CD4-positive, alpha-beta memory T cell (primary cell): ENCODE measurements around the gene SPAG7. TPM values are rescaled to one million over a fixed set of nuclear protein-coding genes. Genes with fewer than 3 reads are reported as not detected.

Source experiments
- CTCF ChIA-PET: fragments of 350-600 bp; sonication (Branson Sonifier 250); formaldehyde crosslinking; loops from one replicate; lab custom pipeline; 2021; ENCODE audit warnings: inconsistent platforms; ENCODE audit not compliant: partially characterized antibody; lab: Charles Lee
- POLR2A ChIA-PET: fragments of 350-600 bp; sonication (Branson Sonifier 250); formaldehyde crosslinking; loops from one replicate; lab custom pipeline; 2021; ENCODE audit not compliant: partially characterized antibody; lab: Charles Lee
- DNase-seq, 5 donors: peaks; one replicate each; pipeline versions ENCODE4 v3.0.0 to v3.0.0-alpha.2; 2020 to 2022; ENCODE audit warnings: mixed read lengths in 1 of 5
- H3K27ac ChIP-seq: one replicate; pipeline ENCODE4 v1.7.0; 2013; ENCODE audit warnings: low read depth, low read length
- H3K27me3 ChIP-seq: 2 replicates; pipeline ENCODE4 v1.7.0; 2013; ENCODE audit warnings: mild to moderate bottlenecking, low read length, moderate library complexity; ENCODE audit not compliant: insufficient read depth
- H3K36me3 ChIP-seq: 2 replicates; pipeline ENCODE4 v1.7.0; 2013; ENCODE audit warnings: mild to moderate bottlenecking, low read length, moderate library complexity; ENCODE audit not compliant: insufficient read depth
- H3K4me1 ChIP-seq: 2 replicates; pipeline ENCODE4 v1.7.0; 2013; ENCODE audit warnings: mild to moderate bottlenecking, low read length, moderate library complexity; ENCODE audit not compliant: insufficient read depth
- H3K4me3 ChIP-seq, 2 donors: one replicate each; pipeline ENCODE4 v1.7.0; 2013; ENCODE audit warnings: low read length in 2 of 2, mild to moderate bottlenecking in 1 of 2
- H3K9me3 ChIP-seq, 2 donors: one replicate each; pipeline ENCODE4 v1.7.0; 2013; ENCODE audit warnings: low read length in 2 of 2, control low read depth in 1 of 2; ENCODE audit not compliant: control insufficient read depth in 1 of 2
- H3K27ac Mint-ChIP-seq, 7 donors: one replicate each; pipeline ENCODE4 v1.8.0; 2020 to 2021; ENCODE audit warnings: mixed read lengths in 7 of 7, mild to moderate bottlenecking in 6 of 7, inconsistent platforms in 3 of 7, moderate library complexity in 3 of 7
- H3K27me3 Mint-ChIP-seq, 2 donors: one replicate each; pipeline ENCODE4 v1.8.0; 2020 to 2021; ENCODE audit warnings: mixed read lengths in 2 of 2
- H3K36me3 Mint-ChIP-seq, 2 donors: one replicate each; pipeline ENCODE4 v1.8.0; 2020 to 2021; ENCODE audit warnings: mixed read lengths in 2 of 2, inconsistent platforms in 1 of 2, mild to moderate bottlenecking in 1 of 2
- H3K4me1 Mint-ChIP-seq, 4 donors: one replicate each; pipeline ENCODE4 v1.8.0; 2020 to 2021; ENCODE audit warnings: mixed read lengths in 4 of 4, mild to moderate bottlenecking in 1 of 4
- H3K4me3 Mint-ChIP-seq, 8 donors: one replicate each; pipeline ENCODE4 v1.8.0; 2020 to 2021; ENCODE audit warnings: mixed read lengths in 8 of 8, mild to moderate bottlenecking in 7 of 8, moderate library complexity in 6 of 8, inconsistent platforms in 3 of 8
- H3K9me3 Mint-ChIP-seq, 8 donors: one replicate each; pipeline ENCODE4 v1.8.0; 2020 to 2021; ENCODE audit warnings: mixed read lengths in 8 of 8, mild to moderate bottlenecking in 5 of 8, inconsistent platforms in 3 of 8, moderate library complexity in 1 of 8
- intact Hi-C: fragments of 100-400 bp; cut with micrococcal nuclease; formaldehyde crosslinking; loops from one replicate; pipeline ENCODE4 v1.15.1; 2023
- polyA plus RNA-seq, 2 donors: library from polyadenylated mRNA; unstranded; fragments of 300-500 nt; fragmentation: Illumina TruSeq; gene quantifications; one replicate each; pipeline ENCODE4 v1.2.3, GENCODE V29; 2021
- total RNA-seq, 2 experiments: library from RNA; stranded (reverse); gene quantifications; one replicate each; pipeline ENCODE4 v1.2.3, GENCODE V29; 2021

Gene SPAG7
- total and polyA plus RNA-seq, 4 experiments from 2014 or later: 36.7 to 133 (median 66.2) TPM

DNA sequence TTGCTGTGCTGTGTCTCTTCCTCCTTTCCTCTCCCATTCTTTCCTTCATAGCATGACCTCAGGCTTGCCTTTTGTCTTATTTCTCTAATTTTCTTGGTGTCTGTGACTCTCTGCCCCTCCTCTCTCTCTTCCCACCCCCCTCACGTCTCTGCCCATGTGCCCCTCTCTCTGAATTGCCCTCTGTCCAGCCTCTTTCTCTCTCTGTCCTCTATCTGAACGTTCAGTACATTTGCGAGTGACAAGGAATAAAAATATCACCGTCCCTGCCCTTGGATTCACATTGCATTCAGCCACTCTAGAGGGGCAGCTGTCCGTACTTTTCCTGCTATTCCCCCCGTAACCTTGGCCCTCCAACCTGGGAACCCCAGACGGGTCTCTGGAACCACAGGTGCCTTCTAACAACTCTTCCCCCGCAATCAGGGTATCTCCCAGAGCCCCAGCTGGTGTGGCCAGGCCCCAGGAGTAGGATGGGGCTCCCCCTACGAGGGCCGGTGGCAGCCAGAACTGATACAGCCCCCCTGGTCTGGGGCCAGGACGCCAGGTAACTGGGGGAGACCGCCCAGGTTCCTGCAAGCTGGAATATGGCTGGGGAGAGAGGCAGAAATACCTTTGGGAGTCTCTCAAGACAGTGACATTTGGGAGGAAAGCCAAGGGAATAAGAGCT, 31.9 kb upstream of the SPAG7 start:
- peaks cover 27% of the 10 kb centered on the region for H3K36me3 ChIP-seq
- Mint-ChIP-seq H3K36me3 (peaks cover 29 to 40% of the 10 kb centered on the region in 2 donors), H3K27me3 (no peaks in the 10 kb centered on the region), H3K4me1 (peaks cover 10 to 42% (median 24%) of the 10 kb centered on the region in 4 donors), H3K27ac (peak overlapping the region; percentile 22 to 94 (median 53)), H3K4me3 (peak overlapping the region; percentile 72 to 89 (median 81)), H3K9me3 (no peaks in the 10 kb centered on the region)
- H3K4me1 ChIP-seq: peaks cover 22% of the 10 kb centered on the region
- H3K4me3 ChIP-seq: no peak overlapping the region
- H3K9me3 ChIP-seq: no peaks in the 10 kb centered on the region
- intact Hi-C loops: loop anchor here (2.0 to 5.0 kb wide), 2 partner anchors 59 to 287 kb away; partner anchors contain the start of genes ARRB2, RNF167 and SLC25A11
- no peak for DNase-seq
- H3K27me3 ChIP-seq: no peaks in the 10 kb centered on the region
- peak overlapping the region; percentile 79 for H3K27ac ChIP-seq
- ChIA-PET CTCF (interaction anchor here (1.2 kb wide), 1 partner anchor 97 kb away, joined by 3 read pairs; the partner anchor contains the start of gene CHRNE), POLR2A (interaction anchor here (1.3 to 3.3 kb wide), 2 partner anchors 11 to 32 kb away, joined by 3 to 18 read pairs; no protein-coding TSS in a partner anchor)

DNA sequence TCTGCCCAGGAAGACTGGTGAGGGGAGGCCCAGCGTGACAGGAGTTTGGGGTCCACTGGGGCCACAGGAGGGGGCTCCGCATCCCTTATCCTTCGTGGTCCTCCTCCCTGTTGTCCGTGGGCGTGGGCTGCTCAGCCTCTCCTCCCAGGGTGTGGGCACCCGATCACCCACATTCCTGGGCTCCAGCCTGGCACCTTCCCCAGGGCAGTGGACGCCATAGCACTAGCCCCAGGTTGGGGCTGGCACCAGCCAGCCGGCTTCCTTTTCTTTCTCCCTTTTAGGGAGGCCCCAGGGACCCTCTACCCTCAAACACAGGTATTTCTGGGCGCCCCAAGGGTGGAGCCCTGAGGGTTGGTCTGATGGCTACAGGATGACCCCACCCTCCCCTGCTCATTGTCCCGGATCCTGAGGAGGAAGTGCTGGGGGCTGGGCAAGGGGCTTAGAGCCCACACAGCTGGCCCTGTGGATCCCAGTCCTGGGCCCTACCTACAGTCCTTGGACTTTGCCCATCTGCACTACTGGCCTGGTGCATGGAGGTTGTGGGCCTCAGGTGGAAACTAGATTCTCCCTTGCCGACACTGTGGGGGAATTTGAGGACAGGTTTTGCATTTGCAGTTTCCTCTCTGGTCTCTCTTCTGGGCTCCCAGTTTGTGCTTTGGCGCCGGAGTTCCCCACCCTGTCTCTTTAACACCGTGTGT, 31.3 kb upstream of the SPAG7 start:
- Histone ChIP-seq H3K4me3 (peak overlapping the region; percentile 36 to 72), H3K27me3 (no peaks in the 10 kb centered on the region), H3K4me1 (peaks cover 22% of the 10 kb centered on the region), H3K27ac (peak overlapping the region; percentile 79), H3K36me3 (peaks cover 20% of the 10 kb centered on the region), H3K9me3 (no peaks in the 10 kb centered on the region)
- peak in 1 of 5 donors; percentile 9 for DNase-seq
- Mint-ChIP-seq H3K27ac (peak overlapping the region; percentile 9 to 94 (median 73)), H3K36me3 (peaks cover 22 to 33% of the 10 kb centered on the region in 2 donors), H3K27me3 (no peaks in the 10 kb centered on the region), H3K9me3 (no peaks in the 10 kb centered on the region), H3K4me1 (peaks cover 10 to 42% (median 24%) of the 10 kb centered on the region in 4 donors), H3K4me3 (peak overlapping the region; percentile 77 to 89 (median 82))
- ChIA-PET CTCF (interaction anchor here (2.5 to 2.9 kb wide), 2 partner anchors 11 to 63 kb away, joined by 16 read pairs; partner anchors contain the start of gene CAMTA2), POLR2A (interaction anchor here (1.3 to 3.3 kb wide), 9 partner anchors 11 to 112 kb away, joined by 3 to 64 read pairs (median 18); partner anchors contain the start of genes CAMTA2, PFN1, RNF167 and SLC25A11)
- intact Hi-C loops: loop anchor here (2.0 to 5.0 kb wide), 2 partner anchors 58 to 287 kb away; partner anchors contain the start of genes ARRB2, RNF167 and SLC25A11

DNA sequence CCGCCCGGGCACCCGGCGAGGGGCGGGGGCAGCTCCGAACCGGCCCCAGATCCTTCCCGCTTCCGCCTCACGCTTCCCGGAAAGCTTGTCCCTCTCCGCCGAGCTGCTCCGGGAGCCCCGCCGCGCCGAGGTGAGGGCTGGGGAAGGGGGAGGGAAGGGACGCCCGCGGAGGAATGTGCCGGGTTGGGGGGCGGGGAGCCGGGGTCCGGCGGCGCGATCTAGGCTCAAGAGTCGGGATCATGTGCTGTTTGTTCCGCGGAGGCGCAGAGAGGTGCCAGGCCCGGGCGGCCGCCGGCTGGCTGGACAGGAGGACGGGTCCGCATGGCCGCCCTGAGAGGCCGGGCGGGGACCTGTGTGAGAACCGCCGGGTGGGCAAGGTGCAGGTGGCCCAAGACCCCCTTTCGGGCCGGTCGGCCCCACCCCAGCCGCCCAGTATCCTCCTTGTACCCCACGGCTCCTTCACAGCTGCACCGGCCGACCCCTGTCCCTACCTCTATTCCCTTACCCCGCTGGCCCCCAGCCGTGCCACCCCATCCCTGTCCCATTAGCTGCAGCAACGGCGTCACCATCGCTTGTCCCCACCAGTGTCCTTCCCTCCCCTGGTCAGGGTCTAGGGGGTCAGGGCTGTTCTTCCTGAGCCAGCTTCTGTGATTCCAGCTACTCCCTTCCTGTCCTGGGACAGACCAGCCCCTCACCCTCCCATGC, 30.6 kb upstream of the SPAG7 start:
- H3K9me3 ChIP-seq: no peaks in the 10 kb centered on the region
- H3K4me1 ChIP-seq: peaks cover 22% of the 10 kb centered on the region
- H3K4me3 ChIP-seq: peak overlapping the region; percentile 36 to 72
- intact Hi-C loops: loop anchor here (2.0 to 5.0 kb wide), 2 partner anchors 57 to 286 kb away; partner anchors contain the start of genes ARRB2, RNF167 and SLC25A11
- peak overlapping the region; percentile 79 for H3K27ac ChIP-seq
- POLR2A ChIA-PET: interaction anchor here (0.9 to 3.3 kb wide), 18 partner anchors 10 to 855 kb away, joined by 3 to 64 read pairs (median 6); partner anchors contain the start of genes CAMTA2, PFN1, RNF167 and SLC25A11
- Mint-ChIP-seq H3K4me3 (peak overlapping the region; percentile 77 to 89 (median 82)), H3K36me3 (peaks cover 15 to 26% of the 10 kb centered on the region in 2 donors), H3K9me3 (no peaks in the 10 kb centered on the region), H3K27ac (peak overlapping the region in 4 of 7 donors; percentile 72 to 94 (median 79)), H3K4me1 (peaks cover 10 to 42% (median 24%) of the 10 kb centered on the region in 4 donors), H3K27me3 (no peaks in the 10 kb centered on the region)
- H3K27me3 ChIP-seq: no peaks in the 10 kb centered on the region
- CTCF ChIA-PET: interaction anchor here (1.3 to 2.9 kb wide), 3 partner anchors 10 to 64 kb away, joined by 5 to 16 read pairs (median 16); partner anchors contain the start of gene CAMTA2
- H3K36me3 ChIP-seq: peaks cover 13% of the 10 kb centered on the region
- DNase-seq: no peak

DNA sequence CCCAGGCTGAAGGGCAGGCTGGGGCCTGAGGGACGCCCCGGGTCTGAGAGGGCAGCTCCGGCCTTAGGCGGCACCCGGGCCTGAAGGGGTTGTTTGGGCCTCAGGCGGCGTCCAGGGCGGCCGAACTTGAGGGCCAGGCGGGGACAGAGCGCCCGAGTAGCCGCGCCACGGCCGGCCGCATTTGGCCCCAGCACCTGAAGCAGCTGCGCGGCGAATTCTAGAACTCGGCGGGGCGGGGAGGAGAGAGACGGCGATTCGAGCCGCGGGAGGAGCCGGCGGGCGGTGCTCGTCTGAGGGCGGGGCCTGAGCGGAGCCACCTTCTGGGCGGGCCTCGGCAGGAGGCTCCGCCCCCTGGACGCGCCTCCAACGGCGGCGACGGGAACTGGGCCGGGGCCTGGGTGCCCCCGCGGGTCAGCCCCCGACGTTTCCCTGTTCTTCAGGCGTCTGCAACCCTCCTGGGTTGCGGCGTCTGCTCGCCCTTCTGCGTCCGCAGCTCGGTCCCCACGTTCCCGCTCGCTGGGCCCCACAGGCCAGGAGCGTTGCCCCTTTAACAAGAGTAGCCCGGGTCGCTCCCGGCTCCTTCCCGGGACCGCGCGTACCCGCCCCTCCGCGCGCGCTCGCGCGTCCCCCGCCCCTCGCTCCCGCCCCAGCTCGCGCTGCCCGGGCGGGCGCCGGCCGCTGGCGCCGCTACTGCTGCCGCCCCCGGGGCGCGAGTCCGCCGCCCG, 29.8 kb upstream of the SPAG7 start, which contains the start of the genes INCA1 and KIF1C:
Gene INCA1, minus strand, starts transcription at position 221 of the 725 bp plus-strand sequence. CDS start 3,085 bp downstream, outside the sequence.
Gene KIF1C, plus strand, starts transcription at position 649 of the 725 bp plus-strand sequence. CDS start 2,297 bp downstream, outside the sequence.
- H3K9me3 ChIP-seq: no peaks in the 10 kb centered on the region
- Mint-ChIP-seq H3K36me3 (peaks cover 10 to 25% of the 10 kb centered on the region in 2 donors), H3K27me3 (no peaks in the 10 kb centered on the region), H3K9me3 (no peaks in the 10 kb centered on the region), H3K4me1 (peaks cover 10 to 42% (median 24%) of the 10 kb centered on the region in 4 donors), H3K27ac (peak within 1 kb of the TSS; percentile 75 to 94 (median 87)), H3K4me3 (peak within 1 kb of the TSS; percentile 78 to 91 (median 84))
- peaks cover 11% of the 10 kb centered on the region for H3K36me3 ChIP-seq
- peaks cover 22% of the 10 kb centered on the region for H3K4me1 ChIP-seq
- H3K27ac ChIP-seq: peak within 1 kb of the TSS; percentile 79
- intact Hi-C loops: loop anchor here (1.0 to 5.0 kb wide), 4 partner anchors 10 to 285 kb away; partner anchors contain the start of genes ARRB2, CAMTA2, PFN1 and RNF167
- peak within 1 kb of the TSS; percentile 36 to 72 for H3K4me3 ChIP-seq
- ChIA-PET POLR2A (interaction anchor here (0.6 to 3.3 kb wide), 25 partner anchors 10 to 854 kb away, joined by 3 to 64 read pairs (median 5); partner anchors contain the start of genes CAMTA2, CHRNE, PFN1 and RNF167), CTCF (interaction anchor here (0.9 to 2.9 kb wide), 6 partner anchors 10 to 88 kb away, joined by 3 to 16 read pairs (median 4); partner anchors contain the start of gene CAMTA2)
- peak; percentile 88 to 94 (median 92) for DNase-seq
- H3K27me3 ChIP-seq: no peaks in the 10 kb centered on the region

DNA sequence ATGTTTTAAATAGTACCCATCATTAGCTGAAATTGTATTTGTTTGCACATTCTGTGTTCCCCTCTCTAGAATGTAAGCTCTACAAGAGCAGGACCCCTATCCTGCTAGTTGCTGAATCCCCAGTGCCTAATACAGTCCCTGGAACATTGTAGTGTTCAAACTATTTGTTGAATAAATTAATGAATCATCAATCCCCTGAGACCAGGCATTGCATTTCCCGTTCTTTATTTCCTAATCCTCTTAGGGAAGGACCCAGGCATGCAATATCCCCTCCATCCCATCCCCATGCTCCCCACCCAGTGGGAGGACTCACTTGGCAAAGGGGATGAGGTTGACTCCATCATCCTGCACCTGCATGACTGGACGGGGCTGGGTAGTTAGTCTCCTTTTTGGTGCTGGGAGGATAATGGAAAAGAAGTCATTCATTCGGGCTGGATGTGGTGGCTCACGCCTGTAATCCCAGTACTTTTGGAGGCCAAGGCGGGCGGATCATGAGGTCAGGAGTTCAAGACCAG, 26.5 kb upstream of the SPAG7 start:
- Mint-ChIP-seq H3K27me3 (no peaks in the 10 kb centered on the region), H3K9me3 (no peaks in the 10 kb centered on the region)
- CTCF ChIA-PET: interaction anchor here (0.6 to 1.0 kb wide), 2 partner anchors 85 to 574 kb away, joined by 3 read pairs; no protein-coding TSS in a partner anchor

More for the DNA sequence above, 26.5 kb upstream of the SPAG7 start:
- DNase-seq: no peak
- Mint-ChIP-seq H3K27ac (no peak overlapping the region), H3K4me1 (peaks cover 12 to 38% (median 26%) of the 10 kb centered on the region in 4 donors), H3K4me3 (no peak overlapping the region), H3K36me3 (peaks cover 0 to 2% of the 10 kb centered on the region in 2 donors)
- Histone ChIP-seq H3K27me3 (no peaks in the 10 kb centered on the region), H3K36me3 (no peaks in the 10 kb centered on the region), H3K4me3 (no peak overlapping the region), H3K4me1 (peaks cover 19% of the 10 kb centered on the region), H3K9me3 (no peaks in the 10 kb centered on the region), H3K27ac (no peak overlapping the region)
- POLR2A ChIA-PET: interaction anchor here (0.7 to 1.5 kb wide), 2 partner anchors 46 to 66 kb away, joined by 3 to 4 read pairs; partner anchors contain the start of gene PFN1
- intact Hi-C loops: no loop called here
